Activated CD8-positive, alpha-beta memory T cell treated with anti-CD3 and anti-CD28 coated beads, Interleukin-2, amount 50 U/mL, for 1 hour (primary cell): ENCODE measurements around the gene SLX4IP.

Source experiments
- DNase-seq: peaks from one replicate; pipeline ENCODE4 v3.0.0-alpha.2; 2020; ENCODE audit errors: extremely low read depth

SLX4IP gene

GRCh38 chr20:10521068-10521831 lies 86.1 kb downstream of the SLX4IP start:
- DNase-seq: no peak

- no peak for DNase-seq
Measured at GRCh38 chr20:10521836-10522235, 86.7 kb downstream of the SLX4IP start.

GRCh38 chr20:10522328-10522727 lies 87.2 kb downstream of the SLX4IP start:
- no peak for DNase-seq

GRCh38 chr20:10523443-10523842 lies 88.3 kb downstream of the SLX4IP start:
- DNase-seq: no peak

GRCh38 chr20:10524034-10524476 lies 89.0 kb downstream of the SLX4IP start:
- DNase-seq: no peak

GRCh38 chr20:10524643-10525042 lies 89.5 kb downstream of the SLX4IP start:
- DNase-seq: no peak

- DNase-seq: no peak
Measured at GRCh38 chr20:10527781-10528180, 92.7 kb downstream of the SLX4IP start.

- DNase-seq: no peak
Measured at GRCh38 chr20:10530883-10531282, 95.8 kb downstream of the SLX4IP start.

- DNase-seq: no peak
Measured at GRCh38 chr20:10531848-10532247, 96.7 kb downstream of the SLX4IP start.

GRCh38 chr20:10532361-10532760 lies 97.3 kb downstream of the SLX4IP start:
- DNase-seq: no peak

- DNase-seq: no peak
Measured at GRCh38 chr20:10536531-10536930, 101.4 kb downstream of the SLX4IP start.

GRCh38 chr20:10537850-10538480 lies 102.9 kb downstream of the SLX4IP start:
- DNase-seq: no peak

- no peak for DNase-seq
Measured at GRCh38 chr20:10538768-10539167, 103.7 kb downstream of the SLX4IP start.

GRCh38 chr20:10539818-10540553 lies 104.9 kb downstream of the SLX4IP start:
- DNase-seq: no peak

- no peak for DNase-seq
Measured at GRCh38 chr20:10540636-10541493, 105.8 kb downstream of the SLX4IP start.

GRCh38 chr20:10541668-10542411 lies 106.7 kb downstream of the SLX4IP start:
- no peak for DNase-seq

GRCh38 chr20:10542442-10542841 lies 107.3 kb downstream of the SLX4IP start:
- DNase-seq: no peak

- no peak for DNase-seq
Measured at GRCh38 chr20:10543480-10543879, 108.4 kb downstream of the SLX4IP start.

GRCh38 chr20:10547276-10548114 lies 112.4 kb downstream of the SLX4IP start:
- DNase-seq: no peak

GRCh38 chr20:10549511-10549910 lies 114.4 kb downstream of the SLX4IP start:
- no peak for DNase-seq
